ENCODE results near the gene STK16. TPM values are rescaled to one million over a fixed set of nuclear protein-coding genes. Genes with fewer than 3 reads are reported as not detected.
A peak's percentile ranks its signal among the peaks of the same experiment; 100 is the strongest.

The STK16 gene
- total RNA-seq, 1 donor from 2014 or later, result 50.8 TPM

DNA sequence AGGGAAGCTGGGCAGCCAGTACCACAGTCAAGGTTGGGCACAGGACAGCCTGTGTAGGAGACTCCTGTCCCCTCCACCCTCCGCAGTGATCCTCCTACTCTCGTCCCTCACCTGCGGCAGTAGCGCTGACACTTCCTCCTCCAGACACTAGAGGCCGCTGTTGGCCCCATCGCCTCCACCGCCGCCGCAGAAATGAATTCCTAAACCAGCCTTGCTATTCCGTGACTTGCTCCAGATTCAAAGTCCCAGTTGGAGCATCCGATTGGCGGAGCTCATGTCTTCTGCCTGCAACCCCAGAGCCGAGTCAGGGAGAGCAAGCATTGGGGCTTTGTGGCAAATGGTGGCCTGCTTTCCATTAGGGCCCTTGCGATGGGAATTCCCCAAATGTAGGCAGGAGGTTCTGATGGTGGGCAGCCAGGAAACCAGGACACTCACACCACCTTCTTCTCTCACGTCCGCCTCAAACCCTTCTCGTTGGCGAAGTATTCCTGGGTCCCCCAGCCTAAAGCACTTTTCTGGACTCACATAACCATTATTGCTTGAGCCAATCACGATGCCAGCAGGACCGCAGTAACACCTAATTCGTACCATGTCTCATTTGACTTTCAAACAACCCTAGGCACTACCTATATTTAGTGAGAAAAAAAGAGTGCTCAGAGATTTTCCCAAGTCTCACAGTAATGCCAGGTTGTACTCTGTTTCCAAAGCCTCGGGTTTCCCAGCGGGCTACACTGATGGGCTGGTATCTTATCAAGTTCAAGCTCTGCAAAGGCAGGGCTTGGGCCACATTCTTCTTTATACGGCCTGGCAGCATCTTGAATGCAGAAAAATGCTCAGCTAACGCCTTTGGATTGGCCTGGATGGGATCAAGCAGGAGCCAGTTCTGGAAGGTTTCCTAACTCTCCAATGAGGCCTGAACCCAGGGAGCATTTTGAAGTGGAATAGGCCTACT, 32.7 kb downstream of the STK16 start:
- TF ChIP-seq, protein P1, sequence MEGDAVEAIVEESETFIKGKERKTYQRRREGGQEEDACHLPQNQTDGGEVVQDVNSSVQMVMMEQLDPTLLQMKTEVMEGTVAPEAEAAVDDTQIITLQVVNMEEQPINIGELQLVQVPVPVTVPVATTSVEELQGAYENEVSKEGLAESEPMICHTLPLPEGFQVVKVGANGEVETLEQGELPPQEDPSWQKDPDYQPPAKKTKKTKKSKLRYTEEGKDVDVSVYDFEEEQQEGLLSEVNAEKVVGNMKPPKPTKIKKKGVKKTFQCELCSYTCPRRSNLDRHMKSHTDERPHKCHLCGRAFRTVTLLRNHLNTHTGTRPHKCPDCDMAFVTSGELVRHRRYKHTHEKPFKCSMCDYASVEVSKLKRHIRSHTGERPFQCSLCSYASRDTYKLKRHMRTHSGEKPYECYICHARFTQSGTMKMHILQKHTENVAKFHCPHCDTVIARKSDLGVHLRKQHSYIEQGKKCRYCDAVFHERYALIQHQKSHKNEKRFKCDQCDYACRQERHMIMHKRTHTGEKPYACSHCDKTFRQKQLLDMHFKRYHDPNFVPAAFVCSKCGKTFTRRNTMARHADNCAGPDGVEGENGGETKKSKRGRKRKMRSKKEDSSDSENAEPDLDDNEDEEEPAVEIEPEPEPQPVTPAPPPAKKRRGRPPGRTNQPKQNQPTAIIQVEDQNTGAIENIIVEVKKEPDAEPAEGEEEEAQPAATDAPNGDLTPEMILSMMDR (IDR thresholded peaks at IDR 0.05; ENCODE audit: insufficient read depth, low read length, severe bottlenecking), result peak; percentile 95
- peaks cover 15% of the 10 kb centered on the region for H3K36me3 ChIP-seq (ENCODE audit: control insufficient read depth, insufficient read depth, low read length)
- H3K27me3 ChIP-seq (ENCODE audit: control insufficient read depth, insufficient read depth, low read length), result no peaks in the 10 kb centered on the region
- no peak overlapping the region for H3K4me3 ChIP-seq (ENCODE audit: low read depth, low read length)
- FAIRE-seq (no peak), DNase-seq (ENCODE audit: low read depth) (peak; percentile 70)

DNA sequence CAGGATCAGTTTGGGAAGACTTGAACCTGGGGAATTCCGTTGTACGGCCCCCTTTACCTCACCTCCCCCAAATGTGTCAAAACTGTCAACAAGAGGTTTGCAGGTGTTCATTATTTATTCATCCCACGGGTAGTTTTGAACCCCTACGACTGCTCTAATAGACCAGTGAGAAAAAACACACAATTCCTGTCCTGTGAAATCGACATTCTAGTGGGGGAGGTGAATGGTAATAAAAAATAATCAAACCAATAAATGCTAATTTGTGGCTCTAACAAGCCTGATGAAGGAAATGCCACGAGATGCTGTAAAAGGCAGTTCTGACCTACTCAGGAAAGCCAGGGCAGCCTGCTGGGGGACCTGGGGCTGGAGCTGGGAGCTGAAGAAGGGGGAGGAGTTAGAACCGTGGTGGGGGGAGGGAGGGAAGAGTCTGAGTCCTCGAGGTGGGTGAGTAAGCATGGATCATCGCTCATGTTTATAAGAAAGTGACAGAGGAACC, 33.4 kb downstream of the STK16 start:
- no peak for FAIRE-seq
- TF ChIP-seq, protein P1 (IDR thresholded peaks at IDR 0.05; ENCODE audit: insufficient read depth, low read length, severe bottlenecking), result no peak
- no peaks in the 10 kb centered on the region for H3K27me3 ChIP-seq (ENCODE audit: control insufficient read depth, insufficient read depth, low read length)
- H3K4me3 ChIP-seq (ENCODE audit: low read depth, low read length), result peak overlapping the region; percentile 9
- peaks cover 15% of the 10 kb centered on the region for H3K36me3 ChIP-seq (ENCODE audit: control insufficient read depth, insufficient read depth, low read length)
- DNase-seq (ENCODE audit: low read depth), result no peak

DNA sequence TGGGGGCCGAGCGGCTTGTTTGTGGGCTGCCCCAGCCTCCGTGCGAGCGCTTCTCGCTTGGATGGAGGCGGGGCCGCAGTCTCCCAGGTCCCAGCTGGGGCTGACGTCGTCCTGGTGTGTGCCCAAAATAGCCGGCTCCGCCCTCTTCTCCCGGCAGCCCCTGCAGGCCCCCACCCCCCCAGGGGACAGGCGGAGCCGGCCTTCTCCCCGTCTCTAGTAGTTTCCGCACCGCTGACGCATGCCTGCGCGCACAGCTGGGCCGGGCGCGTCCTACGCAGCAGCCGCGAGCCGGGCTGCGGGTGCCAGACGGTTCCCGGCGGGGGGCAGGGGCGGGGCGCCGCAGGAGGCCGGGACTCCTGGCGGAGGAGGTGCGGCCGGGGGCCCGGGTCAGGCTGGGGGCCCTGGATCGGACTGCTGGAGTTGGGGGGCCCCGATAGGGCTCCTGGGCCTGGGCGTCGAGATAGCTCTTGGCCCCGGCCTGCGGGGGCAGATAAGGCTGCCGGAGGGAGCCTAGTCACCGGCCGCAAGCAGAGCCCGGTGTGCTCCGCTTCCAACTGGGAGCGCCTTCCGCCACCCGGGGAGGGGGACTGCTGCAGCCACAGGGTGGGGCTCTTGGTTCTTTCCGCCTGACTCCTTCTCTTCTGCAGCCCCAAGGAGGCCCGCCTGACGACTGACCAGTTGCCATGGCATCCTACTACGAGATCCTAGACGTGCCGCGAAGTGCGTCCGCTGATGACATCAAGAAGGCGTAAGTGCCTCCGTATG, 34.1 kb downstream of the STK16 start, which contains the start of gene DNAJB2:
Gene DNAJB2 (plus strand): TSS at position 216 of the 765 bp plus-strand sequence. CDS start 468 bp downstream, at position 684.
- TF ChIP-seq, protein P1 (IDR thresholded peaks at IDR 0.05; ENCODE audit: insufficient read depth, low read length, severe bottlenecking), result peak; percentile 20
- FAIRE-seq (no peak), DNase-seq (ENCODE audit: low read depth) (peak; percentile 97)
- Histone ChIP-seq H3K36me3 (ENCODE audit: control insufficient read depth, insufficient read depth, low read length) (peaks cover 19% of the 10 kb centered on the region), H3K4me3 (ENCODE audit: low read depth, low read length) (peak within 1 kb of the TSS; percentile 49), H3K27me3 (ENCODE audit: control insufficient read depth, insufficient read depth, low read length) (no peaks in the 10 kb centered on the region)

DNA sequence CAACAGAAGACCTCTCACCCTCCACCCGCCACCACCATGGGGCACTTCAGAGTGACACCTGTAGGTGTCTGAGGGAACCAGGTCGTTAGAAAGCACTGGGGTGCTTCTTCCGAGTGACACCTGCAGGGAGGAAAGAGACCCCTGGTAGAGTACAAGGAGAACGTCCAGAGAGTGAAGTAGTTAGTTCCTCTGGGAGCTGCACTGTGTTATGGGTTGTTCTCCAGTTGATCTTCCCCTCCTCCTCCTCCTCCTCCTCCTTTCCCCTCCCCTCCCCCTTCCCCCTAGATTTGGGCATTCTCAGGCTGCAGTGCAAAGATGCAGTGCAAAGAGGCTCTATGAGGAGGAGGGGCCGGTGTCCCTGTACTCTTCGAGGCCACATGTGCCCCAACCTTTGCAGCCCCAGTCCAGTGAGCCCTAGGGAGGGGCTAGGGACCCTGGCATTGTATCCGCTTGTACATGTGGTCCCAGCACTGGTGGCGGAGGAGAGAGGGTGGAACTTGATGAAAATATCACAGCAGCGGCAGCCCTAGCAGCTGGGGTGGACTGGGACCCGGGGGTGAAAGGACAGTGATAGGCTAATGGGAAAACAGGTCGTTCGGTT, 34.7 kb downstream of the STK16 start:
- H3K36me3 ChIP-seq (ENCODE audit: control insufficient read depth, insufficient read depth, low read length), result peaks cover 26% of the 10 kb centered on the region
- FAIRE-seq (no peak), DNase-seq (ENCODE audit: low read depth) (no peak)
- no peaks in the 10 kb centered on the region for H3K27me3 ChIP-seq (ENCODE audit: control insufficient read depth, insufficient read depth, low read length)
- H3K4me3 ChIP-seq (ENCODE audit: low read depth, low read length), result peak overlapping the region; percentile 49
- TF ChIP-seq, protein P1 (IDR thresholded peaks at IDR 0.05; ENCODE audit: insufficient read depth, low read length, severe bottlenecking), result no peak

DNA sequence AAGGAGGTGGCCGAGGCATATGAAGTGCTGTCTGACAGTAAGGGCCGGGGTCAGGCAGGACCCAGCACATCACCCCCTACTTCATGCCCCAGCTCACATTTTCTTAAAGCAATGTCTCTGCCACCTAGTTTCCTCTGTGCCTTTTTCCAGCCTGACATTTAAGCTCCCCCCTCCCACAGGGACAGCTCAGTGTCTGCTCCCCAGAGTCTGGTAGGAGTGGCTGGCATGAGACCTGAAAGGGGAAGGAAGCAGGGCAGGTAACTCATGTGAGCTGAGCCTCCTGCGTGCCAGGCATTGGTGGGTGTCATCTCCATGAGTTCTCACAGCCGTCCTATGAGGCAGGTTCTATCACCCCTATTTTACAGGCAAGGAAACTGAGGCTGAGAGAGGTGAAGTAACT, 35.4 kb downstream of the STK16 start:
- no peak for DNase-seq (ENCODE audit: low read depth)
- H3K27me3 ChIP-seq (ENCODE audit: control insufficient read depth, insufficient read depth, low read length), result no peaks in the 10 kb centered on the region
- H3K4me3 ChIP-seq (ENCODE audit: low read depth, low read length), result no peak overlapping the region
- no peak for FAIRE-seq
- H3K36me3 ChIP-seq (ENCODE audit: control insufficient read depth, insufficient read depth, low read length), result peaks cover 31% of the 10 kb centered on the region
- TF ChIP-seq, protein P1 (IDR thresholded peaks at IDR 0.05; ENCODE audit: insufficient read depth, low read length, severe bottlenecking), result no peak
